GM12892 (cell line): ENCODE results near the gene SEPTIN1.

Experiments
- POLR2A ChIP-seq: IDR thresholded peaks from 2 replicates; pipeline ENCODE4 v1.6.1; 2011; ENCODE audit warnings: low read depth, low read length, control low read depth
- POLR2AphosphoS5 ChIP-seq: IDR thresholded peaks from 2 replicates; pipeline ENCODE4 v1.6.1; 2011; ENCODE audit warnings: low read depth, low read length, control low read depth
- TAF1 ChIP-seq: IDR thresholded peaks from 2 replicates; pipeline ENCODE4 v1.6.1; 2011; ENCODE audit warnings: low read depth, mild to moderate bottlenecking, control low read depth, low read length, borderline replicate concordance

- TF ChIP-seq POLR2A (no peak), POLR2AphosphoS5 (no peak), TAF1 (no peak)
These were observed 3.1 kb downstream of the SEPTIN1 start for GRCh38 chr16:30379158-30379783.
